ENCODE measurements around the gene CAPN5.

CAPN5 gene

DNA sequence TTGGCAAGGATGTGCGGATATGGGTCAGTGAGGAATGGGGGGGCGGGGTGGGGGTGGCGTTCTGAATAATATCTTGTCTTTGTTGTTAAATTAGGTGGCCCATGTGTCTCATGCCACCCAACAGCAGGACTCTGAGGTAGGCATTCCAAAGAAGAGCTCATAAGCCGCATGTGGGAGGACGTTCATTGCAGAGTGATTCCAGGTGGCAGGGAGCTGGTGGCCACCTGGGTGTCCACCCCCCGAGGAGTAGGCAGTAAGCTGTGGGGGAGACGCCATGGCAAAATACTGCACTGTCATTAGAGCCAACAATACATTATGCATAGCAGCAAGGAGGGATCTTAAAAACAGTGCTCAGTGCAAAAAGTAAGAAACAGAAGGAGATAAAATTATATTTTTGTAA is 14.3 kb upstream of the CAPN5 start:
- Mint-ChIP-seq H3K4me1 (no peaks in the 10 kb centered on the region), H3K27ac (peak overlapping the region in 2 of 3 experiments; percentile 35 to 77), H3K36me3 (ENCODE audit: low read depth) (no peaks in the 10 kb centered on the region), H3K27me3 (ENCODE audit: low read depth) (no peaks in the 10 kb centered on the region), H3K4me3 (no peak overlapping the region), H3K9me3 (peaks cover 12% of the 10 kb centered on the region)
- TF ChIP-seq, protein P1, sequence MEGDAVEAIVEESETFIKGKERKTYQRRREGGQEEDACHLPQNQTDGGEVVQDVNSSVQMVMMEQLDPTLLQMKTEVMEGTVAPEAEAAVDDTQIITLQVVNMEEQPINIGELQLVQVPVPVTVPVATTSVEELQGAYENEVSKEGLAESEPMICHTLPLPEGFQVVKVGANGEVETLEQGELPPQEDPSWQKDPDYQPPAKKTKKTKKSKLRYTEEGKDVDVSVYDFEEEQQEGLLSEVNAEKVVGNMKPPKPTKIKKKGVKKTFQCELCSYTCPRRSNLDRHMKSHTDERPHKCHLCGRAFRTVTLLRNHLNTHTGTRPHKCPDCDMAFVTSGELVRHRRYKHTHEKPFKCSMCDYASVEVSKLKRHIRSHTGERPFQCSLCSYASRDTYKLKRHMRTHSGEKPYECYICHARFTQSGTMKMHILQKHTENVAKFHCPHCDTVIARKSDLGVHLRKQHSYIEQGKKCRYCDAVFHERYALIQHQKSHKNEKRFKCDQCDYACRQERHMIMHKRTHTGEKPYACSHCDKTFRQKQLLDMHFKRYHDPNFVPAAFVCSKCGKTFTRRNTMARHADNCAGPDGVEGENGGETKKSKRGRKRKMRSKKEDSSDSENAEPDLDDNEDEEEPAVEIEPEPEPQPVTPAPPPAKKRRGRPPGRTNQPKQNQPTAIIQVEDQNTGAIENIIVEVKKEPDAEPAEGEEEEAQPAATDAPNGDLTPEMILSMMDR (IDR thresholded peaks at IDR 0.05; ENCODE audit: unreplicated experiment in 3 of 3) = no peak

DNA sequence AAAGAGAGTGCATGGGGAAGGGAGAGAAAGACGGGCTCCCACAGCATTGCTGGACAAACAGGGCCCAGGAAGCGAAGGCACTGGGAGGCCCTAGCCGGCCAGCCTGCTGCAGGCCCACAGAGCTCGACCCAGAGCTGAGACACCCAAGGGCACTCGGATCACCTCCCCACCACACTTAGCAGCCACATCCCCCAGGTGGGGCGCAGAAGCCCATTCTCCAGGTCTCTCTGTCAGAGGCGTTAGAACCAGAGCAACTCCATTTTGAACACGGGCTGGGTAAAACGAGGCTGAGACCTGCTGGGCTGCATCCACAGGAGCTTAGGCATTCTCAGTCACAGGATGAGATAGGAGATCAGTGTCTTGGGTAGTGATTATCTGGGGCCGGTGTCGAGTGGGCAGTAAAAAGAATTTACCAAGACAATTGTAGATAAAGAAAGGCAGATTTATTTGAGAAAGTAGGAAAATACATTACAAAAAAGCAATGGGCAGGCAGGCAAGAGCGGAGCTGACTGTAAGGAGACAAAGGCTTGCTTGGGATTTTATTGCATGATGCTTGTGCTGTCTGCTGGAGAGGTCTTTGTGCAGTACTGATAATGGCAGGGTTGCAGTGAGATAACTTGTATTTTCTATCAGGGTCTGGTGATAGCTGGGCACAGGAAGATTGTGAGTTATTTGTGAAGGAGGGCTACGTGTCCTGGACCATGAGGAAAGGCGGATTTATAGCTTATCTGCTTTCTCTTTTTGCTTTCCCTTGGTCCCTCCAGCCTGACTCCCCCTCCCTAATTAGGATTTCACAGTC is 13.4 kb upstream of the CAPN5 start:
- TF ChIP-seq, protein P1 (IDR thresholded peaks at IDR 0.05; ENCODE audit: unreplicated experiment in 3 of 3) = no peak
- Mint-ChIP-seq H3K4me1 (no peaks in the 10 kb centered on the region), H3K27ac (no peak overlapping the region), H3K36me3 (ENCODE audit: low read depth) (no peaks in the 10 kb centered on the region), H3K9me3 (peaks cover 12% of the 10 kb centered on the region), H3K27me3 (ENCODE audit: low read depth) (no peaks in the 10 kb centered on the region), H3K4me3 (no peak overlapping the region)

DNA sequence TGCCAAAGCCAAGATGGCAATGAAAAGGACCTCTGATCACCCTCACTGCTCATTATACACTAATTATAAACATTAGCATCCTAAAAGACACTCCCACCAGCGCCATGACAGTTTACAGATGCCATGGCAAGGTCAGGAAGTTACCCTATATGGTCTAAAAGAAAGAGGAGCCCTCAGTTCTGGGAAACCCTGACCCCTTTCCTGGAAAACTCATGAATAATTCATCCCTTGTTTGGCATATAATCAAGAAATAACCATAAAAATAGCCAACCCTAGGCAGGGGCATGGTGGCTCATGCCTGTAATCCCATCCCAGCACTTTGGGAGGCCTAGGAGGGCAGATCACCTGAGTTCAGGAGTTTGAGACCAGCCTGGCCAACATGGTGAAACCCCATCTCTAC is 12.7 kb upstream of the CAPN5 start:
- no peaks in the 10 kb centered on the region for H3K27me3 Mint-ChIP-seq (ENCODE audit: low read depth)
- TF ChIP-seq, protein P1 (IDR thresholded peaks at IDR 0.05; ENCODE audit: unreplicated experiment in 3 of 3) = no peak
- H3K4me3 Mint-ChIP-seq = no peak overlapping the region
- no peaks in the 10 kb centered on the region for H3K4me1 Mint-ChIP-seq
- H3K36me3 Mint-ChIP-seq (ENCODE audit: low read depth) = no peaks in the 10 kb centered on the region
- no peak overlapping the region for H3K27ac Mint-ChIP-seq
- H3K9me3 Mint-ChIP-seq = peaks cover 12% of the 10 kb centered on the region

DNA sequence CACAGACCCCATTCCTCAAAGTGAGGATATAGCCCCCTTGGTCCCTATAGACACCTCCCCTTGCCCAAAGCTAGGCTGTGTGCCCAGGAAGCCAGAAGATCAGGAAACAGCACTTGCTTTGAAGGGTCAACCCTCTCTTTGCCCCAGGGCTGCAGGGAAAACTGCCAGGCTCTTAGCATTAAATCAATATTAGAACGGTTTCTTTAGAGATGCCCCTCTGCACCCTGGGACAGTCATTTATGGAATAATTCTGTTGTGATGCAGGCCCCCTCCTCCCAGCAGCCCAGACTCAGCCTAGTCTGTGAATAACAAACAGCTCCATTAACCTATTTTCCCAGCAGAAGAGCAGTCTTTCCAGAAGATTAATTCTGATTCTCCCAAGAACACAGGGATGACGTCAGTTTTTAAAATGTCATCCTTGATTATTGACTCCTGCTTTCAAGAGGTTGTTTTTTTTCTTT is 11.6 kb upstream of the CAPN5 start:
- H3K27ac Mint-ChIP-seq = no peak overlapping the region
- no peaks in the 10 kb centered on the region for H3K4me1 Mint-ChIP-seq
- no peak overlapping the region for H3K4me3 Mint-ChIP-seq
- TF ChIP-seq, protein P1 (IDR thresholded peaks at IDR 0.05; ENCODE audit: unreplicated experiment in 3 of 3) = no peak
- no peaks in the 10 kb centered on the region for H3K27me3 Mint-ChIP-seq (ENCODE audit: low read depth)
- peaks cover 12% of the 10 kb centered on the region for H3K9me3 Mint-ChIP-seq
- no peaks in the 10 kb centered on the region for H3K36me3 Mint-ChIP-seq (ENCODE audit: low read depth)

DNA sequence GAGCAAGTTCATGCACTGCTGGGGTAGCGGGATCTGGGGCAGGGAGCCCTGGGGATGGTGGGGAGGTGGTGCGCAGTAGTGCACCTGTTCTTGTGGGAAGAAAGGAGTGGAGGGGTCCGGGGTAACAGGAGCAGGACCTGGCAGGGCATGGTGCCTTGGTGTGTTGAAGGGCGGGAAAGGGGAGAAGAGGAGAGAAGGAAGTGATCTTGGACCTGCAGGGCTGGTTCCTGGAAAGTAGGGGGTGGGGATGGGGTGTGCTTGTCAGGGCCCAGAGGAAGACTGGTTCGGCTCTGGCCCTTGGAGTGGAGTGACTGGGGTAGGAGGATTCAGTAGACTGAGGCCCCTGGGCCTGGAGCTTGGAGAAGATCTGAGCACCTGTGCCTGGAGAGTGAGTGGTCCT is 10.9 kb upstream of the CAPN5 start:
- no peak overlapping the region for H3K4me3 Mint-ChIP-seq
- no peaks in the 10 kb centered on the region for H3K27me3 Mint-ChIP-seq (ENCODE audit: low read depth)
- no peaks in the 10 kb centered on the region for H3K4me1 Mint-ChIP-seq

More for the DNA sequence above, 10.9 kb upstream of the CAPN5 start:
- TF ChIP-seq, protein P1 (IDR thresholded peaks at IDR 0.05; ENCODE audit: unreplicated experiment in 3 of 3) = no peak
- Mint-ChIP-seq H3K9me3 (peaks cover 12% of the 10 kb centered on the region), H3K27ac (no peak overlapping the region), H3K36me3 (ENCODE audit: low read depth) (no peaks in the 10 kb centered on the region)
